Omental fat pad (tissue), 4 donors: ENCODE results near the gene CDH23. TPM values are rescaled to one million over a fixed set of nuclear protein-coding genes. Genes with fewer than 3 reads are reported as not detected.
A peak's percentile ranks its signal among the peaks of the same experiment; 100 is the strongest.

Source experiments
- ATAC-seq: fragments of 150-250 bp; one replicate; pipeline ENCODE4 v1.9.1; 2016; ENCODE audit warnings: mild to moderate bottlenecking, moderate library complexity; ENCODE audit not compliant: low FRiP score
- DNase-seq: peaks from one replicate; pipeline ENCODE4 v3.0.0-alpha.2; 2019; ENCODE audit warnings: low spot score
- total RNA-seq, 4 donors: library from RNA; depleted of rRNA; stranded (reverse); fragments of >200 nt; gene quantifications; one replicate each; pipeline ENCODE4 v1.1.0, GENCODE V29; 2016
- TF ChIP-seq, protein P1 (sequence below), 3 donors: fragments of 450-650 bp; IDR thresholded peaks; one replicate each; pipeline ENCODE4 v1.5.1; 2016 to 2017; ENCODE audit warnings: antibody characterized with exemption in 3 of 3, mild to moderate bottlenecking in 3 of 3, moderate library complexity in 2 of 3

Gene CDH23
- total RNA-seq, 4 donors from 2014 or later: 25.3 to 41.9 (median 34.4) TPM

DNA sequence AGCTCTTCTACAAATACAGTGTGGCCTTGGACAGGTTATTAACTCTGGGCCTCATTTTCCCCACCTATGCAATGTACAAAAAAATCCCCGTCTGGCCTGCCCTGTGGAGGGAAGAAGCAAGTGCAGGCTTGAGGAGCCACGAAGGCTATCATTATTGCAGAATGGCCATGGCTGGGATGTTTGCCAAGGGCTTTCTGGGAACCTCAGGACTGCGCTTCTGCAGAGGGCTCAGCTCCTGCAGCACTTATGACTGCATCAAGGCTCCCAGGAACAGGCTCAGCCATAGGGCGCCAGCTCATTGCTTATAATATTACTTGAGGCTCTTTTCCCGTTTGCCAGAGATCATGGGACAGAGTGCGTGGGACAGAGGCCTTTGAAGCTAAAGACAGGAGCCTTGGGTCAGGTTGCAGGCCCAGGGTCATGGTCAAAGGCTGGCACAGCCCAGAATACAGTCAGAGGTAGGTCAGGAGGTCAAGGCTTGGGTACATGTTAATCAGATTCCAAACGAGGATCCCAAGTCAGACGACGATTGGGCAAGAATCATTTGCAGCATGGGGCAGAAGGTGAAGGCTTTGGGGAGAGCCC lies 343.4 kb downstream of the CDH23 start:
- TF ChIP-seq, protein P1, sequence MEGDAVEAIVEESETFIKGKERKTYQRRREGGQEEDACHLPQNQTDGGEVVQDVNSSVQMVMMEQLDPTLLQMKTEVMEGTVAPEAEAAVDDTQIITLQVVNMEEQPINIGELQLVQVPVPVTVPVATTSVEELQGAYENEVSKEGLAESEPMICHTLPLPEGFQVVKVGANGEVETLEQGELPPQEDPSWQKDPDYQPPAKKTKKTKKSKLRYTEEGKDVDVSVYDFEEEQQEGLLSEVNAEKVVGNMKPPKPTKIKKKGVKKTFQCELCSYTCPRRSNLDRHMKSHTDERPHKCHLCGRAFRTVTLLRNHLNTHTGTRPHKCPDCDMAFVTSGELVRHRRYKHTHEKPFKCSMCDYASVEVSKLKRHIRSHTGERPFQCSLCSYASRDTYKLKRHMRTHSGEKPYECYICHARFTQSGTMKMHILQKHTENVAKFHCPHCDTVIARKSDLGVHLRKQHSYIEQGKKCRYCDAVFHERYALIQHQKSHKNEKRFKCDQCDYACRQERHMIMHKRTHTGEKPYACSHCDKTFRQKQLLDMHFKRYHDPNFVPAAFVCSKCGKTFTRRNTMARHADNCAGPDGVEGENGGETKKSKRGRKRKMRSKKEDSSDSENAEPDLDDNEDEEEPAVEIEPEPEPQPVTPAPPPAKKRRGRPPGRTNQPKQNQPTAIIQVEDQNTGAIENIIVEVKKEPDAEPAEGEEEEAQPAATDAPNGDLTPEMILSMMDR (IDR thresholded peaks at IDR 0.05): no peak
- ATAC-seq (peak; percentile 25), DNase-seq (no peak)

DNA sequence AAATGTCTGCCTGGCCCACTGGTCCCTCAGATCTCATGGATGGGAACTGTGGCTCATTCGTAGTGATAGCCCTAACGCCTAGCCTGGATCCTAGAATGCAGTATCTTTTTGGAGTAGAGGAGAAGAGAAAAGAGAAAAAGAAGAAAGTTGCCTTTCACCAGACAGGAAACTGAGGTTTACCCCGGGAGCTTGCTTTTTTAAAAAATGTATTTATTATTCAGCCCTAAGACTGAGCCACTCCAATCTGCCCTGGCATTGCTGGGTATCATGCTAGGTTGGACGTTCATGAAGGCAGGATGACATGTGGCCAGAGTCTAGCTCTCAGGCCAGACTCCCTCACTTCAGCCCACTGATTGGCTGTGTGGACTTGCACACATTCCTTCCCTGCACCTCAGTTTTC lies 344.3 kb downstream of the CDH23 start:
- no peak for ATAC-seq
- TF ChIP-seq, protein P1 (IDR thresholded peaks at IDR 0.05): no peak
- no peak for DNase-seq

DNA sequence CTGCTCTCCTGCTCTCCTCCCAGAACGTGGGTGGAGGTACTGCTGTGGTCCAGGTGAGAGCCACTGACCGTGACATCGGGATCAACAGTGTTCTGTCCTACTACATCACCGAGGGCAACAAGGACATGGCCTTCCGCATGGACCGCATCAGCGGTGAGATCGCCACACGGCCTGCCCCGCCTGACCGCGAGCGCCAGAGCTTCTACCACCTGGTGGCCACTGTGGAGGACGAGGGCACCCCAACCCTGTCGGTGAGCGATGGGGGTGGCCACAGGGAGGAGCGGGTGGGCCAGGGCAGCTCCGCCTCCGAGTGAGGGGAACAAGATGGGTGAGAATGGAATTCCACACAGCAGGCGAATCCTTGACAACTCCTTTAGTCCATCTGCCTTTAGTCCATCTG lies 345.0 kb downstream of the CDH23 start:
- TF ChIP-seq, protein P1 (IDR thresholded peaks at IDR 0.05): no peak
- ATAC-seq: no peak
- no peak for DNase-seq

DNA sequence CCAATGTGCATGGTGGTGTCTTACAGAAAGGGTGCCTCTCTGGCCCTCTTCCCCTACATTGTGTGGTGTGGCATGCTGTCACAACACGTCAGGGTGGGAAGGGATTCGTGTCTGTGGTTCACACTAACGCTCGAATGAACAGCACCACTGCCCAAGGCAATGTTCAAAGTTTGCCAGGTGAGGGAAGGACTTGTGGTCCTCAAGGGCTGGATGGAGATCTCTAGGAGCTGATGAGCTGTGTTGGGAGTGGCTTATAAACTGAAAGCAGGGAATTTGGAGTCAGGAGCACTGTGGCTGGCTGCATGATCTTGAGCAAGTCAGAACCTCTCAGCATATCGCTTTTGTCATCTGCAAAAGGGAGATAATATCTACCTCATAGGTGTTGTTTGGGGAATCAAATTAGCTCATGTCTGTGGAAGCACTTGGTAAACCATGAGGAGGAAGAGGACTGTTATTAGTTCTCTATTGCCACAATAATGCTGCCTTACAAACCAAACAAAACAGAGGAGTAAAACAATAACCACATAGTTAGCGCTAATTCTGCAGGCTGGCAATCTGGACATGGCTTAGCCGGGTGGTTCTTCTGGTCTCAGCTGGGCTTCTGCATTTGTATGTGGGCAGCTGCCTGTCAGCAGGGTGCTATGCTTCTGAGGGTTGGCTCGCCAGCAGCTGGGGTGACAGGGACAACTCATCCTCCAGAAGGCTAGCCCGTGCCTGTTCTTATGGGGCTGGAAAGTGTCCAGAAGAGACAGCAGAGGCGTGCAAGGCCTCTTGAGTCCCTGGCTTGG lies 345.8 kb downstream of the CDH23 start:
- TF ChIP-seq, protein P1 (IDR thresholded peaks at IDR 0.05): no peak
- DNase-seq: no peak
- no peak for ATAC-seq

DNA sequence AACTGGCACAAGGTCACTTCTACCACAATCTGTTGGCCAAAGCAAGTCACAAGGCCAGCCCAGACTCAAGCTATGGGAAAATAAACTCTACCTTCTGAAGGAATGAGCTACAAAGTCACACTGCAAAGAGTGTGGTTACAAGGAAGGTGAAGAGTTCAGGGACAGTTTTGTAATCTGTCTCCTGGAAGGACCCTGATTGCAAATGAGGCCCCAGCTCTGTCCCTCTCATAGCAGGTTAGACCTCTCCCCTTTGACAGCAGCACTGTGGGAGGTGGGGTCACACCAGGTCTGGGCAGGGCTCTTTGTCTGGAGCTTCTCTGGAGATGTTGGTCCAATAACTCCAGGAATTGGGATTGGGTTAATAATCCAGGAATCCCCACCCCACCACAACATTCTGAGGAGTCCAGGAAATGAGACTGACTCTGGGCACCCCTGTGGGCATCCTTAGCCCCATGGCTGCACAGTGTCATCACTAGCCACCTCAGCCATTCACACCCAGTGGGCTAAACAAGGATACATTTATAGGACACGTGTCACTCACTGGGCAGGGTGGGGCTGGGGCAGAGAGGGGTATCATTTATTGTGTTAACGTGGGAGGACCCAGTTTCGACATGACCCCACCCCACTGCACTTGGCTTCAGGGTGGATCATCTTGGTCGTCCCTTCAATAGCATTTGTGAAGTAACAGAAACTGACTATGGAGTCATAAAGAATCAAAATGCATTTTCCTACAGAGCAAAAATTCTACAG lies 346.5 kb downstream of the CDH23 start:
- ATAC-seq: no peak
- TF ChIP-seq, protein P1 (IDR thresholded peaks at IDR 0.05): no peak
- no peak for DNase-seq

DNA sequence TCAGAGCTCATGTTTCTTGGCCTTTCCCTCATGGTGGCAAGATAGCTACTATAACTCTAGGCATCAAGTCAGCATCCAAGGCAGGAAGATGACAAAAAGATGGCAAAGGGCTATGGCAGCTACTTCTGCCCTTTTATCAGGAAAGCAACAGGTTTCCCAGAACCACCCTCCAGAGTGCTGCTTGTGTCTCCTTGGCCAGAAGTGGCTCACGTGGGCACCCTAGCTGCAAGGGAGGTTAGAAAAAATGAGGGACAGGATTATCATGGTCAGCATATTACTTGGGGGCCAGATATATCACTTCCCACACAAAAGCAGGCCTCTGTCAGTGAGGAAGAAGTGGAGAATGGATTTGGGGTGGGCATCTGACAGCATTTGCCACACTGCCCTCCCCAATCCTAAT lies 347.1 kb downstream of the CDH23 start:
- DNase-seq (no peak), ATAC-seq (no peak)
- TF ChIP-seq, protein P1 (IDR thresholded peaks at IDR 0.05): no peak
